HUES6 (cell line): ENCODE data around the gene GLT1D1.

Experiments
- H3K27ac ChIP-seq: 2 replicates; pipeline ENCODE4 v1.7.0; 2013; ENCODE audit warnings: low read depth, mild to moderate bottlenecking, low read length, inconsistent platforms
- H3K27me3 ChIP-seq: 2 replicates; pipeline ENCODE4 v1.6.1; 2013; ENCODE audit warnings: low read length; ENCODE audit not compliant: control insufficient read depth, insufficient read depth
- H3K36me3 ChIP-seq: 2 replicates; pipeline ENCODE4 v1.6.1; 2013; ENCODE audit warnings: low read length; ENCODE audit not compliant: control insufficient read depth, insufficient read depth
- H3K4me1 ChIP-seq: 2 replicates; pipeline ENCODE4 v1.6.1; 2013; ENCODE audit warnings: low read length; ENCODE audit not compliant: control insufficient read depth, insufficient read depth
- H3K4me3 ChIP-seq: 2 replicates; pipeline ENCODE4 v1.5.1; 2013; ENCODE audit warnings: low read depth, low read length
- H3K9ac ChIP-seq: one replicate; pipeline ENCODE4 v1.6.1; 2013; ENCODE audit warnings: mild to moderate bottlenecking, low read length
- H3K9me3 ChIP-seq: 2 replicates; pipeline ENCODE4 v1.6.1; 2013; ENCODE audit warnings: low read depth, low read length; ENCODE audit not compliant: control insufficient read depth, insufficient read depth

GLT1D1 gene

DNA sequence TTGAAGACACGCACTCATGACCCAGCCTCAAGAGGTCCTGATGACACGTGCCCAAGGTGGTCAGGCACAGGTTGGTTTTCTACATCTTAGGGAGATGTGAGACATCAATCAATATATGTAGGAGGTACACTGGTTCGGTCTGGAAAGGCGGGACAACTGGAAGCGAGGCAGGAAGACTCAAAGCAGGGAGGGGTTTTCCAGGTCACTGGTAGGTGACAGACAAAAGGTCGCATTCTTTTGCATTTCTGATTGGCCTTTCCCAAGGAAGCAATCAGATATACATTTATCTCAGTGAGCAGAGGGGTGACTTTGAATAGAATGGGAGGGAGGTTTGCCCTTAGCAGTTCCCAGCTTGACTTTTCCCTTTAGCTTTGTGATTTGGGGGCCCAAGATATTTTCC is 38.6 kb downstream of the GLT1D1 start:
- Histone ChIP-seq H3K9me3 (no peaks in the 10 kb centered on the region), H3K36me3 (no peaks in the 10 kb centered on the region), H3K27ac (no peak overlapping the region), H3K4me3 (no peak overlapping the region), H3K27me3 (no peaks in the 10 kb centered on the region), H3K4me1 (no peaks in the 10 kb centered on the region), H3K9ac (no peak overlapping the region)

- Histone ChIP-seq H3K4me1 (no peaks in the 10 kb centered on the region), H3K9me3 (no peaks in the 10 kb centered on the region), H3K9ac (no peak overlapping the region), H3K4me3 (no peak overlapping the region), H3K27ac (no peak overlapping the region), H3K27me3 (no peaks in the 10 kb centered on the region), H3K36me3 (no peaks in the 10 kb centered on the region)
Observed at GRCh38 chr12:128903236-128903635, 50.0 kb downstream of the GLT1D1 start.

DNA sequence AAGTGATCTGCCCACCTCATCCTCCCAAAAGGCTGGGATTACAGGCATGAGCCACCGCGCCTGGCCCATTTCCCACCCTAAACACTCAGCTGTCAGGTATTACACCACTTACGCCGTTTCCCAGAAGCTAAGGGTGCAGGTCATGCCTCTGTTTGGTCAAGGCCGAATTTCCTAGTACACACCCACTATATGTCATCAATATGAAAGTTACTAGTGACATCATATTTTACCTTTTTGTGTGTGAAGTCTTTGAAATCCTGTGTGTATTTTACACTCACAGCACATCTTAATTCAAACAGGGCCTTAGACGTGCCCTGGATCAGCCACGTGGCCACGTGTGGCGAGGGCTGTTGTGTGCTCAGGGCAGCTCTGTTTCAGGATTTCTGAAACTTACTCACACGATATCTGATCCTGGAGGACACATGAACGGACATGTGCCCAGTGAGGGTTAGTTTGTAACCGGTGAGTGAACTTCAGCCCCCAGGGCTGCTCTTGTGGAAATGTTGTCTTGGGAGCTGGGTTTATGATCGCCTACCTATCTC is 51.8 kb downstream of the GLT1D1 start:
- no peaks in the 10 kb centered on the region for H3K27me3 ChIP-seq
- no peaks in the 10 kb centered on the region for H3K9me3 ChIP-seq
- no peak overlapping the region for H3K9ac ChIP-seq
- no peaks in the 10 kb centered on the region for H3K36me3 ChIP-seq
- H3K27ac ChIP-seq, result no peak overlapping the region
- H3K4me3 ChIP-seq, result no peak overlapping the region
- H3K4me1 ChIP-seq, result no peaks in the 10 kb centered on the region

- H3K36me3 ChIP-seq, result no peaks in the 10 kb centered on the region
- no peaks in the 10 kb centered on the region for H3K9me3 ChIP-seq
- no peak overlapping the region for H3K9ac ChIP-seq
Observed at GRCh38 chr12:128906485-128907137, 53.3 kb downstream of the GLT1D1 start.

DNA sequence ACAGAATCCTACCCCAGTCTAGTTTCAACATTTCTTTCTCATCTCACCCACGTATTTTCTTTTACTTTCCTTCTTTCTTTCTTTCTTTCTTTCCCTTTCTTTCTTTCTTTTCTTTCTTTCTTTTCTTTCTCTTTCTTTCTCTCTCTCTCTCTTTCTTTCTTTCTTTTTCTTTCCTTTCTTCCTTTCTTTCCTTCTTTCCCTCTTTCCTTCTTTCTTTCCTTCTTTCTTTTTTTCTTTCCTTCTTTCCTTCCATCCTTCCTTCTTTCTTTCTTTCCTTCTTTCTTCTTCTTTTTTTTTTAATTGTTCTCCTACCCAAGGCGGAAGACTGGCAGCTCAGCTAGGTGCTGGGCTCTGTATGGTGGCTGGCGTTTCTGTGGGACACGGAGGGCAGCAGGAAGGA is 55.0 kb downstream of the GLT1D1 start:
- Histone ChIP-seq H3K4me3 (no peak overlapping the region), H3K9me3 (no peaks in the 10 kb centered on the region), H3K27me3 (no peaks in the 10 kb centered on the region), H3K27ac (no peak overlapping the region), H3K4me1 (no peaks in the 10 kb centered on the region), H3K36me3 (no peaks in the 10 kb centered on the region), H3K9ac (no peak overlapping the region)

More at GRCh38 chr12:128906485-128907137, 53.3 kb downstream of the GLT1D1 start:
- H3K4me3 ChIP-seq, result no peak overlapping the region
- H3K27me3 ChIP-seq, result no peaks in the 10 kb centered on the region
- H3K4me1 ChIP-seq, result no peaks in the 10 kb centered on the region
- no peak overlapping the region for H3K27ac ChIP-seq

DNA sequence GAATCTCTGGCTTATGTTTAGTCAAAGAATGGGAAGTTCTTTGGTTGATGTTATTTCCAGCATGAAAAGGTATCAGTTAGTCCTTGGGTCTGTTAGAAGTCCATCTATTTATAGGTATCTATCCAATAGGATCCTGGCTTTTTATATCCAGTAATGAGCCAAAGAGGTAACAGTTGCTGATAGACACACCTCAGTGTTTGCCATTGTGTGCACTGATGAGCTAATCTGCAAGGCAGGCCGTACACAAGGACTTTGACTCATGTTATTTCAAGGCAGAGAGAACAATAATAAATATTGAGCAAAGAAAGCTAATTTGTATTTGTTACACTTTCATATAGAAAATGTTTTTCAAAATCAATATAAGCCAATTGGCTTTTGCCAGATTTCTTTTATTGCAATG is 56.4 kb downstream of the GLT1D1 start:
- Histone ChIP-seq H3K4me3 (no peak overlapping the region), H3K27me3 (no peaks in the 10 kb centered on the region)

DNA sequence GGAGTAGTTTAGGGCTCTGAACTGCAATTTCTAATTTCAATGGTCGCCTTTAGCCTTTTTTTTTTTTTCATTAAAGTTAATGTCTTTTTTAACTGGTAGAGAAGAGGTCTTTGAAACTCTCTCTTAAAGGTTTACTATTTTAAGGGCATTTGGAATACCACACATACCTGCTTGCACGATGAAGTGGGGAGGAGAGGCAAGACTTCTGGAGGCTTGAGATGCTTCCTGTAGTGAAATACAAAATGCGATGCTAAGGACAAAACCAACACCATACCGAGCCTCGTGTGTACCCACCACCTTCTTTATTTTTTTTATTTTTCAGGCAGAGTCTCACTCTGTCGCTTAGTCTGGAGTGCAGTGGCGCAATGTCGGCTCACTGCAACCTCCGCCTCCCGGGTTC is 57.4 kb downstream of the GLT1D1 start:
- no peak overlapping the region for H3K9ac ChIP-seq
- H3K27me3 ChIP-seq, result no peaks in the 10 kb centered on the region
- H3K36me3 ChIP-seq, result no peaks in the 10 kb centered on the region
- H3K4me1 ChIP-seq, result no peaks in the 10 kb centered on the region
- no peak overlapping the region for H3K4me3 ChIP-seq
- no peaks in the 10 kb centered on the region for H3K9me3 ChIP-seq
- no peak overlapping the region for H3K27ac ChIP-seq

More for the DNA sequence above, 56.4 kb downstream of the GLT1D1 start:
- no peaks in the 10 kb centered on the region for H3K4me1 ChIP-seq
- H3K36me3 ChIP-seq, result no peaks in the 10 kb centered on the region
- no peak overlapping the region for H3K27ac ChIP-seq
- H3K9ac ChIP-seq, result no peak overlapping the region
- H3K9me3 ChIP-seq, result no peaks in the 10 kb centered on the region

GRCh38 chr12:128911861-128912260 is 58.6 kb downstream of the GLT1D1 start:
- Histone ChIP-seq H3K27ac (no peak overlapping the region), H3K9ac (no peak overlapping the region), H3K27me3 (no peaks in the 10 kb centered on the region), H3K4me3 (no peak overlapping the region), H3K9me3 (no peaks in the 10 kb centered on the region), H3K36me3 (no peaks in the 10 kb centered on the region), H3K4me1 (no peaks in the 10 kb centered on the region)

DNA sequence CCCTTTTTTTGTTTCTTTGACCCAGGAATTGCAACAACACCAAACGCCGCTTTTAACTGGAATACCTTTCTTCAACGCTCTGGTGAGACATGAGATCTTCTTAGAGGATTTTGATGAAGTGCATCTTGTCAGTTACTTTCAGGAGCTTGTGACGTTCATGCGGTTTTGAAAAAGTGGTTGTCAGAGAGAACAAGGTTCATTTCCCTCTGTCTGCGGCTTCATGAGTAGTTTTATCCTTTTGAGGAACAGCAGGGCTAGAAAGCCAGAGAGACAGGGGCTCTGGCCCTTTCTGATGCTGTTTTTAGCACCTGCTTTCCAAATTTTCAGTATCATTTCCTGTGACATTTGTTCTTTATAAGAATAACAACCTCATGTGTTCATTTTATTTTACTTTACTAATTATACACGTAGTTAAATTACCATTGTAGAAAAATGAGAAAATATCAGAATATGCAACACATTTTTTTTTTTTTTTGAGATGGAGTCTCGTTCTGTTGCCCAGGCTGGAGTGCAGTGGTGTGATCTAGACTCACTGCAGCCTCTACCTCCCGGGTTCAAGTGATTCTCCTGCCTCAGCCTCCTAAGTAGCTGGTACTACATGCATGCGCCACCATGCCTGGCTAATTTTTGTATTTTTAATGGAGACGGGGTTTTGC is 61.8 kb downstream of the GLT1D1 start:
- H3K9ac ChIP-seq, result no peak overlapping the region
- no peak overlapping the region for H3K4me3 ChIP-seq
- no peaks in the 10 kb centered on the region for H3K27me3 ChIP-seq
- H3K27ac ChIP-seq, result no peak overlapping the region
- no peaks in the 10 kb centered on the region for H3K36me3 ChIP-seq
- no peaks in the 10 kb centered on the region for H3K4me1 ChIP-seq
- H3K9me3 ChIP-seq, result no peaks in the 10 kb centered on the region

DNA sequence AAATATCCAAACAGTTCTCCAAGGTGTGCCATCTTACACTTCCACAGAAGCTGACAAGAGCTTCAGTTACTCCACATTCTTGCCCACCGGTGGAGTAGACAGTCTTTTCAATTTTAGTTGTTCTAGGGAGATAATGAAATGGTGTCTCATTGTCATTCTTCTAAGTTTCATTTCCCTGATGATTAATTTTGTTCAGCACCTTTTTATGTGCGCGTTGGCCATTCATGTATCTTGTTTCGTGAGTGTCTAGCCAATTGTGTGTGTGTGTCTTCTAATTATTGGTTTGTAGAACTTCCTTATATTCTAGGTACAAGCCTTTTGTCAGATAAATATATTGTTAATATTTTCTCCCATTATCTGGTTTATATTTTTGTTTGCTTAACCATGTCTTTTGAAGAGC is 63.1 kb downstream of the GLT1D1 start:
- H3K4me1 ChIP-seq, result no peaks in the 10 kb centered on the region
- H3K36me3 ChIP-seq, result no peaks in the 10 kb centered on the region
- H3K9me3 ChIP-seq, result no peaks in the 10 kb centered on the region
- no peak overlapping the region for H3K9ac ChIP-seq
- H3K27me3 ChIP-seq, result no peaks in the 10 kb centered on the region
- no peak overlapping the region for H3K27ac ChIP-seq
- H3K4me3 ChIP-seq, result no peak overlapping the region

DNA sequence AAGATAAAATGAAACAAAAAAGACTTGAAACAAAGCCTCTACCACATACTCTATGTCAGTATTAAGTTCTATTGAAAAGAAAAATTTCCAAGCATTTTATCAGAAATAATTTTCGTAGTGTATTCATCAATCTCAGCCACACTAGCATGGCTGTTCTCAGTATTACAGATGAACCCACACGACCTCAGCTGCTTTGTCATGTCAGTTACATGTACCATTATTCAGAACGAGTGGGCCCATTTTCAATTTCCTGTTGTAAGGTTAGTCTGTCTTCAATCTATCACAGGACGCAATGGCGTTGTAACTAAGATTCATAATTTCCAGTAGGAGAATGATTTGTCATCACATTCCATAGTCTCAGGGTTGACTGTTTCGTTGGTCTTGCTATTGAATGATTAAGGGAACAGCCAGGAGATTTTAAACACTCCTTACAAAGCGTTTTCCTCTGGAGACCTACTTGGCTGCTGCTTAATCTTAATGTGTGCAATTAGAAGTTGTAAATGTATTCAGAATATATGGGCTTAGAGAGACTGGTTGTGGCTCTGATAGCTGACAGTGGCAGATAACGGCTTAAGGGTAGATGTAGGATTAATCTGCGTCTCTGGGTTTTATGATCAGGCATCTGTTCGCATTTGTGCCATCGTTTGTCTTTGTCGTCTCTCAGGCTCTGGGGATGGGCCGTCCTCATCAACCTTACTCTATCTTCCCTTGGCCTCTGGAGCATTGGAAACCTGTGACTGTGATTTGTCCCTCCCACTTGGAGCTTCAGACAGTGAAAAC is 65.4 kb downstream of the GLT1D1 start:
- Histone ChIP-seq H3K27ac (no peak overlapping the region), H3K9ac (no peak overlapping the region), H3K36me3 (no peaks in the 10 kb centered on the region)

More for the DNA sequence above, 65.4 kb downstream of the GLT1D1 start:
- no peak overlapping the region for H3K4me3 ChIP-seq
- H3K4me1 ChIP-seq, result no peaks in the 10 kb centered on the region
- no peaks in the 10 kb centered on the region for H3K27me3 ChIP-seq
- no peaks in the 10 kb centered on the region for H3K9me3 ChIP-seq
